Measurements from ENCODE around the gene FTO. TPM values are rescaled to one million over a fixed set of nuclear protein-coding genes. Genes with fewer than 3 reads are reported as not detected.

The FTO gene
- polyA plus RNA-seq, 2 of the 4 experiments (the other 2 are of a cell fraction): 48.7 to 101 TPM

DNA sequence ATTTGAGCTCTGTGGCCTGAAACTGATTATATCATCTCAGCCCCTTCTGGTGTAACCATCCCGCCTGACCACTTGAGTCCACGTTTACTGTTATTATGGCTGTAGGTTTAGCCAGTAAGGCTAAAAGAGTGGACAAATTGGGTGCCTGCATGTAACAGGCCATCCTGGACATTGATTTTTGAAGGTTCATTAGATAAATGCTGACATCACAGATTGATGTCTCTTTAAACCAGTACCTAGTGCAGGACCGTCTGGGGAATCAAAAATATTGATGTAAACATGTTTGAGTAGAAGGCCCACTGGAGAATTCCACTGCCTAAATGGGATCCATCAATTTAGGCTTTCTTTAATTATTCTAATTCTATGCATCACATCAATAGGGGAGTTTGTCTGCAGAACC is 367.6 kb downstream of the FTO start:
- no peaks in the 10 kb centered on the region for H3K9me3 ChIP-seq
- H3K27ac ChIP-seq: no peak overlapping the region
- no peak overlapping the region for H3K4me2 ChIP-seq
- peak; percentile 80 for TF ChIP-seq MAFK (IDR thresholded peaks at IDR 0.05; ENCODE audit: partially characterized antibody)
- no peak for TF ChIP-seq RNF2 (IDR thresholded peaks at IDR 0.05; ENCODE audit: borderline replicate concordance, low read depth)
- TF ChIP-seq KDM5A (IDR thresholded peaks at IDR 0.05): no peak
- TF ChIP-seq HOXB13 (CRISPR knock-in tag; IDR thresholded peaks at IDR 0.05; ENCODE audit: low read depth): no peak
- no peak for TF ChIP-seq POLR2AphosphoS2 (conservative IDR thresholded peaks at IDR 0.05; ENCODE audit: low read length)
- no peak overlapping the region for H3K4me3 ChIP-seq
- H3K4me1 ChIP-seq: peaks cover 17% of the 10 kb centered on the region
- FAIRE-seq (no peak), ATAC-seq (no peak), DNase-seq (ENCODE audit: low read depth in 1 of 2, low spot score in 1 of 2) (no peak)
- ChIA-PET CTCF (interaction anchor here (0.7 kb wide), 1 partner anchor 299 kb away, joined by 3 read pairs; no protein-coding TSS in a partner anchor), POLR2A (no interaction called here)
- WGBS (ENCODE audit: missing lambda C conversion rate): 96% methylated on average over 3 of the region's 3 CpGs

DNA sequence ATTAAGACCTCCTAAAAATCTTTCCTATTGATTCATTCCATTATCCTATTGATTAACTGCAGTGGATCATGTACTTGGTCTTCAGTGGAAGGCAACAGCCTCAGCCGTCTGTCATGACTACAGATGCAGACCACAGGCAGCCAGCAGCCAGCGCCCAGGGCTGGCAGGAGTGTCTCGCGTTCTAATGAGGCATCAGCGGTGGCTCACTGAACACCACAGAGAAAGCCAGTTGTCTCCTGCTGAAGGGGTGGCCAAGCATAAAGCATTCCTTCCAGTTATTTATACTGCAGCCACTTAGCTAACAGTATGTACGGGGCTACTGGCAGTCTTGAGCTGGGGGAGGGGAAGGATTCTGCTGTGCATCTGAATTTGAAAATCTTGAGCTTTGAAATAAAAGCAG is 368.3 kb downstream of the FTO start:
- H3K4me3 ChIP-seq: no peak overlapping the region
- no peak for DNase-seq (ENCODE audit: low read depth in 1 of 2, low spot score in 1 of 2)
- FAIRE-seq: no peak
- H3K27ac ChIP-seq: no peak overlapping the region
- H3K4me1 ChIP-seq: peaks cover 20% of the 10 kb centered on the region
- 90% methylated on average over 6 of the region's 6 CpGs for WGBS (ENCODE audit: missing lambda C conversion rate)
- no peak overlapping the region for H3K4me2 ChIP-seq
- no peaks in the 10 kb centered on the region for H3K9me3 ChIP-seq
- ATAC-seq: no peak
- ChIA-PET CTCF (no interaction called here), POLR2A (no interaction called here)
- TF ChIP-seq JUNB (IDR thresholded peaks at IDR 0.05): no peak
- no peak for TF ChIP-seq NPAS2 (CRISPR knock-in tag; IDR thresholded peaks at IDR 0.05; ENCODE audit: borderline replicate concordance)
- no peak for TF ChIP-seq PHF8 (IDR thresholded peaks at IDR 0.05; ENCODE audit: borderline replicate concordance, low read depth)
- TF ChIP-seq RARB (CRISPR knock-in tag; IDR thresholded peaks at IDR 0.05): no peak
- TF ChIP-seq ESRRA (IDR thresholded peaks at IDR 0.05; ENCODE audit: borderline replicate concordance, low read length): no peak
- TF ChIP-seq, protein P1, sequence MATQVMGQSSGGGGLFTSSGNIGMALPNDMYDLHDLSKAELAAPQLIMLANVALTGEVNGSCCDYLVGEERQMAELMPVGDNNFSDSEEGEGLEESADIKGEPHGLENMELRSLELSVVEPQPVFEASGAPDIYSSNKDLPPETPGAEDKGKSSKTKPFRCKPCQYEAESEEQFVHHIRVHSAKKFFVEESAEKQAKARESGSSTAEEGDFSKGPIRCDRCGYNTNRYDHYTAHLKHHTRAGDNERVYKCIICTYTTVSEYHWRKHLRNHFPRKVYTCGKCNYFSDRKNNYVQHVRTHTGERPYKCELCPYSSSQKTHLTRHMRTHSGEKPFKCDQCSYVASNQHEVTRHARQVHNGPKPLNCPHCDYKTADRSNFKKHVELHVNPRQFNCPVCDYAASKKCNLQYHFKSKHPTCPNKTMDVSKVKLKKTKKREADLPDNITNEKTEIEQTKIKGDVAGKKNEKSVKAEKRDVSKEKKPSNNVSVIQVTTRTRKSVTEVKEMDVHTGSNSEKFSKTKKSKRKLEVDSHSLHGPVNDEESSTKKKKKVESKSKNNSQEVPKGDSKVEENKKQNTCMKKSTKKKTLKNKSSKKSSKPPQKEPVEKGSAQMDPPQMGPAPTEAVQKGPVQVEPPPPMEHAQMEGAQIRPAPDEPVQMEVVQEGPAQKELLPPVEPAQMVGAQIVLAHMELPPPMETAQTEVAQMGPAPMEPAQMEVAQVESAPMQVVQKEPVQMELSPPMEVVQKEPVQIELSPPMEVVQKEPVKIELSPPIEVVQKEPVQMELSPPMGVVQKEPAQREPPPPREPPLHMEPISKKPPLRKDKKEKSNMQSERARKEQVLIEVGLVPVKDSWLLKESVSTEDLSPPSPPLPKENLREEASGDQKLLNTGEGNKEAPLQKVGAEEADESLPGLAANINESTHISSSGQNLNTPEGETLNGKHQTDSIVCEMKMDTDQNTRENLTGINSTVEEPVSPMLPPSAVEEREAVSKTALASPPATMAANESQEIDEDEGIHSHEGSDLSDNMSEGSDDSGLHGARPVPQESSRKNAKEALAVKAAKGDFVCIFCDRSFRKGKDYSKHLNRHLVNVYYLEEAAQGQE (IDR thresholded peaks at IDR 0.05): no peak
- no peak for TF ChIP-seq CEBPB (IDR thresholded peaks at IDR 0.05)
- TF ChIP-seq, protein P2, sequence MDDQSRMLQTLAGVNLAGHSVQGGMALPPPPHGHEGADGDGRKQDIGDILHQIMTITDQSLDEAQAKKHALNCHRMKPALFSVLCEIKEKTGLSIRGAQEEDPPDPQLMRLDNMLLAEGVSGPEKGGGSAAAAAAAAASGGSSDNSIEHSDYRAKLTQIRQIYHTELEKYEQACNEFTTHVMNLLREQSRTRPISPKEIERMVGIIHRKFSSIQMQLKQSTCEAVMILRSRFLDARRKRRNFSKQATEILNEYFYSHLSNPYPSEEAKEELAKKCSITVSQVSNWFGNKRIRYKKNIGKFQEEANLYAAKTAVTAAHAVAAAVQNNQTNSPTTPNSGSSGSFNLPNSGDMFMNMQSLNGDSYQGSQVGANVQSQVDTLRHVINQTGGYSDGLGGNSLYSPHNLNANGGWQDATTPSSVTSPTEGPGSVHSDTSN (IDR thresholded peaks at IDR 0.05): no peak

DNA sequence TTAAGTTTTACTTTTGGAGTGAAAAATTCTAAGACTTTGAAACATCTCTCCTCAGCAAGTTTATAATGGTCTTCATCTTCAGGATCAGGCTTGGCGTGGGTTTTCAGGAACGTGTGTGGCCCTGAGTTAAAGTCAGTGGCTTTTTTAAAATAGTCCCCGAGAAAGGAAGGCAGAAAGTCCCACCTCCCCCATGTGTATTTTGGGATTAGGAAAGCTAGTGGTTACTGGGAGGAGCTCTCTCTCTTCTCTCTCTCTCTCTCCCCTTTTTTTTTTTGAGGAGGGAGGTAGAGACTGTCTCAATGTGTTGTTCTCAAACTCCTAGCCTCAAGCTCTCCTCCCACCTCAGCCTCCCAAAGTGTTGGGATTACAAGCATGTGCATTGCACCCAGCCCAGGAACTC is 369.4 kb downstream of the FTO start:
- POLR2A ChIA-PET: no interaction called here
- FAIRE-seq: no peak
- Histone ChIP-seq H3K27ac (no peak overlapping the region), H3K4me2 (no peak overlapping the region), H3K4me1 (peaks cover 30% of the 10 kb centered on the region), H3K9me3 (no peaks in the 10 kb centered on the region), H3K4me3 (no peak overlapping the region)
- no peak for TF ChIP-seq TP53 (CRISPR knock-in tag; IDR thresholded peaks at IDR 0.05)
- TF ChIP-seq NR3C1 (IDR thresholded peaks at IDR 0.05): no peak
- TF ChIP-seq GATA3 (IDR thresholded peaks at IDR 0.05; ENCODE audit: borderline replicate concordance): no peak
- no peak for TF ChIP-seq EHF (CRISPR knock-in tag; IDR thresholded peaks at IDR 0.05)
- no peak for TF ChIP-seq CBX8 (IDR thresholded peaks at IDR 0.05)
- no peak for TF ChIP-seq HDAC2 (IDR thresholded peaks at IDR 0.05)
- no peak for TF ChIP-seq SMC3 (IDR thresholded peaks at IDR 0.05)
- TF ChIP-seq HOXA7 (CRISPR knock-in tag; IDR thresholded peaks at IDR 0.05): no peak
- no peak for TF ChIP-seq FOSB (CRISPR knock-in tag; IDR thresholded peaks at IDR 0.05)
- TF ChIP-seq MAZ (IDR thresholded peaks at IDR 0.05; ENCODE audit: borderline replicate concordance, low read depth, low read length): no peak
- TF ChIP-seq BHLHE40 (IDR thresholded peaks at IDR 0.05; ENCODE audit: low read depth, low read length): no peak
- TF ChIP-seq, protein P3, sequence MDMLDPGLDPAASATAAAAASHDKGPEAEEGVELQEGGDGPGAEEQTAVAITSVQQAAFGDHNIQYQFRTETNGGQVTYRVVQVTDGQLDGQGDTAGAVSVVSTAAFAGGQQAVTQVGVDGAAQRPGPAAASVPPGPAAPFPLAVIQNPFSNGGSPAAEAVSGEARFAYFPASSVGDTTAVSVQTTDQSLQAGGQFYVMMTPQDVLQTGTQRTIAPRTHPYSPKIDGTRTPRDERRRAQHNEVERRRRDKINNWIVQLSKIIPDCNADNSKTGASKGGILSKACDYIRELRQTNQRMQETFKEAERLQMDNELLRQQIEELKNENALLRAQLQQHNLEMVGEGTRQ (IDR thresholded peaks at IDR 0.05): no peak
- no peak for TF ChIP-seq ZSCAN20 (CRISPR knock-in tag; IDR thresholded peaks at IDR 0.05)
- no peak for TF ChIP-seq MYC (IDR thresholded peaks at IDR 0.05; ENCODE audit: borderline replicate concordance, low read length)
- TF ChIP-seq, protein P4, sequence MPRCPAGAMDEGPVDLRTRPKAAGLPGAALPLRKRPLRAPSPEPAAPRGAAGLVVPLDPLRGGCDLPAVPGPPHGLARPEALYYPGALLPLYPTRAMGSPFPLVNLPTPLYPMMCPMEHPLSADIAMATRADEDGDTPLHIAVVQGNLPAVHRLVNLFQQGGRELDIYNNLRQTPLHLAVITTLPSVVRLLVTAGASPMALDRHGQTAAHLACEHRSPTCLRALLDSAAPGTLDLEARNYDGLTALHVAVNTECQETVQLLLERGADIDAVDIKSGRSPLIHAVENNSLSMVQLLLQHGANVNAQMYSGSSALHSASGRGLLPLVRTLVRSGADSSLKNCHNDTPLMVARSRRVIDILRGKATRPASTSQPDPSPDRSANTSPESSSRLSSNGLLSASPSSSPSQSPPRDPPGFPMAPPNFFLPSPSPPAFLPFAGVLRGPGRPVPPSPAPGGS (IDR thresholded peaks at IDR 0.05): no peak
- no peak for TF ChIP-seq RAD21 (conservative IDR thresholded peaks at IDR 0.05 in 1 of 2, IDR thresholded peaks at IDR 0.05 in 1 of 2)
- no peak for TF ChIP-seq HOXB13 (CRISPR knock-in tag; IDR thresholded peaks at IDR 0.05; ENCODE audit: low read depth)
- no peak for TF ChIP-seq RFX5 (IDR thresholded peaks at IDR 0.05)
- no peak for TF ChIP-seq NPAS2 (CRISPR knock-in tag; IDR thresholded peaks at IDR 0.05; ENCODE audit: borderline replicate concordance)
- TF ChIP-seq ZFP36 (IDR thresholded peaks at IDR 0.05; ENCODE audit: borderline replicate concordance, partially characterized antibody): no peak
- CTCF ChIA-PET: no interaction called here
- DNase-seq (ENCODE audit: low read depth in 1 of 2, low spot score in 1 of 2): no peak
- WGBS (ENCODE audit: missing lambda C conversion rate): 80% methylated on average over 3 of the region's 3 CpGs
- ATAC-seq: no peak

All from A549 (cell line).